COLO668 (cell line): ENCODE data around the gene CFAP77.
"Not testable (repeated sequence)": the region's sequence is repeated elsewhere in the genome, so short reads cannot be mapped to it uniquely, and the experiment has no call there.

Experiments
- DNase-seq: peaks from one replicate; lab custom pipeline; 2025; ENCODE audit not compliant: unreplicated experiment; lab: John Stamatoyannopoulos, UW

Gene CFAP77

DNA sequence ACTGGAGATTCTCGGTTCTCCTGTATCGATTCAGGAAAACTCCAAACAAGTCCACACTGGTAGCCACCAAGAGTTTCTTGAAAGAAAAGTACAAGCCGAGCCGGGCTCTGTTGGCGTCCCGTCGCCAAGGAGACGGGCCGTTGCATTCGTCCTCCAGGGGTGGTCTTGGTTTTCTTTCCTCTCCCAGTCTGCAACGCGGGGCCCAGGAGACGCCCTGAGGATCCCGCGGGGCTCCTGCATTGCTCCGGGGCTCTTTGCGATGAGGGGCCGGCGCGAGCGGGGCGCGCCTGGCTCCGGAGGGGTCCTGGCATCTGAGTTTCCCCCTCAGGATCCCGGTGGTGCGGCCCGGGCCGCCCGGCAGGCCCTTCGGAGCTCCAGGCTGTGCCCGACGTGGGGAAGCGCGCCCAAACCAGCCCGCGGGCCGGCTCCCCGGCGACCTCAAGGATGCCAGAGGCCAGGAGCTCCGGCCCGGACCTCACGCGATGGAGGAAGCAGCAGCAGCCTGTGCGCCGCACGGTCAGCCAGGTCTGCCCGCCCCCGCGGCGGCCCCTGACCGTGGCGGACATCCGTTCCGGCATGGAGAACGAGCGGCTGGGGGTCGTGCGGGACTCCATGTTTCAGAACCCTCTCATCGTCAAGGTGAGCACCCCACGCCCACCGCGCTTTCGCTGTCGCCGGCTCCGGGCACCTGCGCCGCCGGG lies at the start of gene CFAP77:
CFAP77 (plus strand) TSS at position 384 of the 701 bp plus-strand sequence; CDS start at position 445, 61 bp downstream.
- DNase-seq: peak; percentile 34

DNA sequence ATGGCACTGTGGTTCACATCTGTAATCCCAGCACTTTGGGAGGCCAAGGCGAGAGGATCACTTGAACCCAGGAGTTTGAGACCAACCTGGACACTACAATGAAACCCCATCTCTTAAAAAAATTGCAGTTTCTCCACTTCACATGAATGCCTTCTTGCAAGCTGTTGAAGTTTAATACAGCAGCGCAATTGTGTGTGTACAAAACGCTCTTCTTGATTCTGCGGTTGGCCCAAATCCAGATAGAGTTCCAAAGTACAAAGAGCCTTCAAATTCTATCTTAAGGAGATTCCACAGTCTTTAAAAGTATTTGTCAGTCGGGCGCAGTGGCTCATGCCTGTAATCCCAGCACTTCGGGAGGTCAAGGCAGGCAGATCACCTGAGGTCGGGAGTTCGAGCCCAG lies 45.9 kb upstream of the CFAP77 start:
- DNase-seq: no peak

DNA sequence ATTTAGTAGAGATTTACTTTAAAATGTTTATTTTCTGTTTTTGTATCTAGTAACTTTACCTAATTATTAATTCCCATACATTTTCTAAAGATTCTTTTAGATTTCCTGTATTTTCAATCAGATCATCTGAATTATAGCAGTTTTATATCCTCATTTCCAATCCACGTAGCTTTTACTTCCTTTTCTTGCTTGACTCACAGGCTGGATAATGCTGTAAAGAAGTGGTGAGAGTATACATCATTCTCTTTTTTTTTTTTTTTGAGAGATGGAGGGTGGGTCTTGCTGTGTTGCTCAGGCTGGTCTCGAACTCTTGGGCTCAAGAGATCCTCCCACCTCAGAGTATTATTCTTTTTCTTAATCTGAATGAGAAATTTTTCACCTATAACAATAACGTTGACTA lies 44.0 kb upstream of the CFAP77 start:
- DNase-seq: no peak

DNA sequence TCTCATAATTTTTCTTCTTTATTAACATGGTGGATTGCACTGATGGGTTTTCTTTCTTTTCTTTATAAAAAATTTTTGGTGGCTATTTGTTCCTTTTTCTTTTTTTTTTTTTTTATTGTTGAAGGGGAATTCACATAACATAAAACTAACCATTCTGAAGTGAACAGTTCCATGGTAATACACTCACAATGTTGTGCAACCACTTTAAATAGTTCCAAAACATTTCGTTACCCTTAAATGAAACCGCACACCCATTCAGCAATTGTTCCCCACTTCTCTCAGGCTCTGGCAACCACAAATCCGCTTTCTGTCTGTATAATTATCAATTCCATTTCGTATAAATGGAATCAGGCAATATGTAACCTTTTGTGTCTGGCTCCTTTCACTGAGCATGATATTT lies 43.5 kb upstream of the CFAP77 start:
- no peak for DNase-seq

DNA sequence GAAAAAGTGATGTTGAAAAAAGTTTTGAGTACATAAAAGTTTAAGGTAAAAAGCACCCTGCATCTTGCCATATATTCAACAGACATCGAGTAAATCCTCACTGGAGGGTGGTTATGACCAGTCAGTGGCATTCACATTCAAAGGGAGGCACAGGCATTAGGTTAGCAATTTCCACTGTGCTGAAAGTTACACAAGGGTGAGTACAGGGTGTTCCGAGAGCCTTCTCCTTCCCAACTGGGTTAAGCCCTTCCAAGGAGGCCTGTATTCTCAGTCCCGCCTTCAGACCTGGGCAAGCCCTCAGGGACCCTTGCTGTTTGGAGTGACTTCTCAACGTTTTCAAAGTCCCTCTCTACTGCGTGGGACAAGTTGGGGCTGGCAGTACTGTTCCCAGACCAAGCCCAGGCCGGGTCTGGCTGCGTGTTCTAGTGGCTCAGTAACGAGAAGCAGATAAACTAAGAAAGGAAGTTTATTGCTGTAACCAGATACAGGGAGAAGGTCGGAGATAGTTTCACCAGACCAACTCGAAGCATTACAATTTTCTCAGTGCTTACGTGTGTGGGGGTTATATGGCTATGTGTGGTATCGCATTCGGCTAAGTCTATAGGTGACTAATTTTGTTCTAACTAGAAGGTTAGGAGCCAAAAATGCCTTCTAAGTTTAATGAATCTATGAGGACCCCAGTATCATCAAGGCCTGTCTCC lies 42.2 kb upstream of the CFAP77 start:
- no peak for DNase-seq

DNA sequence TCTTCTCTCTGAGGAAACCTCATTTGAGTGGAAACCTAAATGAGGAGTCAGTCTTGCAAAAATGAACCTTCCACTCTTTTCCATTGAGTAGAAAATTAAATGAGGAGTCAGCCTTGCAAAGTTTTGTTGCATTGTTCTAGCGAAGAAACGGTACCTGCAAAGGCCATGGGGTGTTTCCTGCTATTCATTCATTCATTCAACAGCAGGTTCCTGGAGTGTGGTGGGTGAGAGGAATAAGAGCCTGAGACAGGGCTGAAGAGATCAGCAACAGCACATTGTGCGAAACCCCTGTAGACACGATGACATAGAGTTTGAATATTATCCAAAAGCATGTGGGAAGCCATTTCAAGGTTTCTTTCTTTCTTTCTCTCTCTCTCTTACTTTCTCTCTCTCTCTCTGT lies 40.6 kb upstream of the CFAP77 start:
- no peak for DNase-seq

DNA sequence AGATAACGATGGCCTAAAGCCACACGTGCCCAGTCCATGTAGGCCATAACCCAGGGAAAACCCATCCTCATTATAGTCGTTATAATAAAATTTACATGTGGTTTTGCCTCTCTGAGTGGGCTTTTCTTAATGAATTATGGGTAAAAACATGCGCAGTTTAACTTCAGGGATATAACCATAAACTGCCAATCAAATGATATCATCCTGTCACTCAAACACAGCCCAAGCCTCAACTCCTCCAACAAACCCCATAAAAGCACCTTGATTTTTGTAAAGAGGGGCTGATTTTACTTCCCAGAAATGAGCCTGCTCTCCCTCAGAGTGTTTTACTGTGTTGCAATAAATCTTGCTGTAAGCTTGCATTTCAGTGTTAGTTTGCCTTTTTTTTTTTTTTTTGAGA lies 39.4 kb upstream of the CFAP77 start:
- no peak for DNase-seq

DNA sequence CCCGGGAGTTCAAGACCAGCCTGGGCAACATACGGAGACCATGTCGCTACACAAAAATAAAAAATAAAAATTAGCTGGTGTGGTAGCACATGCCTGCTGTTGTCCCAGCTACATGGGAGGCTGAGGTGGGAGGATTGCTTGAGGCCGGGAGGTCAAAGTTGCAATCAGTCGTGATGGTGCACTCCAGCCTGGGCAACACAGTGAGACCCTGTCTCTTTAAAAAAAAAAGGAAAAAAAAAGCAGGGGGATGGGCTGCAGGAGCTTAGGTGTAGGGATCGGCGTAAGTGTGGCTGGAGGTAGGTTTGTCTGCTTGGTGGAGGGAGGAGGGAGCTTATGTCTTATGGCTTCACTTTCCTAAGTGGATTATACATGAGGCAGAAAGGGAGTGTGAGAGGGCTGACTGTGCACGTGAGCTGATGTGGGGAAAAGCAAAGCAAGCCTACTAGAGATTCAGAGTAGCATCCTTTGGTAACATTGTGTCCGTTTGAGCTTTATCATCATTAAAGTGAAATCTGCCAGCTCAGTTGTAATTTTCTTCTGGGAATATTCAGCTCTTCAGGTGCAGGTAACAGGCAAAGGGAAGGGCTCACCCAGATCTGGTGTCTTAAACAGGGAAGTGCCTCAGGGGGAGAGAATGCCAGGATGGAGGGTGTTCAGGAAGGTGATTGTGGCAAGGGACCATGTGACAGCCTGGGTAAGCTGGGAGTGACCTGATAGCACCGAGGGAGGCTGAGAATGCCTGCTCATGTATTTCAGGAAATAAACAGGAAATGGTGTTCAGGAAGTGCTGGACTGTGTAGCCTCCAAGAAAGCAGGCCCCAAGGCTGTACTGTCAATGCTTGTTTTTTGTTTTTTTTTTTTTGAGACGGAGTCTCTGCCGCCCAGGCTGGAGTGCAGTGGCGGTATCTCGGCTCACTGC lies 37.6 kb upstream of the CFAP77 start:
- no peak for DNase-seq

DNA sequence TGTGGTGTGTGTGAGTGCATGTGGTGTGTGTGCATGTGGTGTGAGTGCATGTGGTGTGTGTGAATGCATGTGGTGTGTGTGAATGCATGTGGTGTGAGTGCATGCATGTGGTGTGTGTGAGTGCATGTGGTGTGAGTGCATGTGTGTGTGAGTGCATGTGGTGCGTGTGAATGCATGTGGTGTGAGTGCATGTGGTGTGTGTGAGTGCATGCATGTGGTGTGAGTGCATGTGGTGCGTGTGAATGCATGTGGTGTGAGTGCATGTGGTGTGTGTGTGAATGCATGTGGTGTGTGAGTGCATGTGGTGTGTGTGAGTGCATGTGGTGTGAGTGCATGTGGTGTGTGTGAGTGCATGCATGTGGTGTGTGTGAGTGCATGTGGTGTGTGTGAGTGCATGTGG lies 32.2 kb upstream of the CFAP77 start:
- DNase-seq: not testable (repeated sequence)

DNA sequence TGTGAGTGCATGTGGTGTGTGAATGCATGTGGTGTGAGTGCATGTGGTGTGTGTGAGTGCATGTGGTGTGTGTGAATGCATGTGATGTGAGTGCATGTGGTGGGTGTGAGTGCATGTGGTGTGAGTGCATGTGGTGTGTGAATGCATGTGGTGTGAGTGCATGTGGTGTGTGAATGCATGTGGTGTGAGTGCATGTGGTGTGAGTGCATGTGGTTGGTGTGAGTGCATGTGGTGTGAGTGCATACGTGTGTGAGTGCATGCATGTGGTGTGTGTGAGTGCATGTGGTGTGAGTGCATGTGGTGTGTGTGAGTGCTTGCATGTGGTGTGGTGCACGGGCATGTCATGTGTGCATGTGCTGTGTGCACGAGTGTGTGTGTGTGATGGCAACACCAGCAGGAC lies 31.6 kb upstream of the CFAP77 start:
- not testable (repeated sequence) for DNase-seq

DNA sequence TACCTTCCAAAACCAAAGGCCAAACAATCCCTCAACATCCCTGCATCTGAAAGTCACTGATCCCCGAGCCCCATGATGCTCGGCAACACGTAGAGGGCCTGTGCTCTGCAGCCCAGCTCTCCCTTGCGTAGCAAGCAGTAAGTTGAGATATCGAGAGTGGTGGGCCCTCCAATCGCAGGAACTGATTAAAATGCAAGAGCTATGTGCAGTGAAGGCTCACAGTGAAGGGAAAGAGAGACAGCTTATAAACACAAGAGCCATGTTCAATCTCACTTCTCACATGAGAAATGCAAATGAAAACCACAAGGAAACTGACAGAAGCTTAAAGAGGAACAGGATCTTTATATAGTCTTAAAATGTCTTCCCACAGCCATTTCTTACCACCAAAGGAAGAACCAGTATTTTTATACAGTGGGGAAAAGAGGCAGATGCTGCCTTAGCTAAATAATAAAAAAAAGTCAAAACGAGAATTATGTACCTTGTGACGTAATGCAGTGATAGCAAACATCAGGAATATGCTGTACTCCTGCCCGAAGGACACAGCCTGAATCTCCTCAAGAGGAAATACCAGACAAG lies 28.0 kb upstream of the CFAP77 start:
- DNase-seq: no peak

DNA sequence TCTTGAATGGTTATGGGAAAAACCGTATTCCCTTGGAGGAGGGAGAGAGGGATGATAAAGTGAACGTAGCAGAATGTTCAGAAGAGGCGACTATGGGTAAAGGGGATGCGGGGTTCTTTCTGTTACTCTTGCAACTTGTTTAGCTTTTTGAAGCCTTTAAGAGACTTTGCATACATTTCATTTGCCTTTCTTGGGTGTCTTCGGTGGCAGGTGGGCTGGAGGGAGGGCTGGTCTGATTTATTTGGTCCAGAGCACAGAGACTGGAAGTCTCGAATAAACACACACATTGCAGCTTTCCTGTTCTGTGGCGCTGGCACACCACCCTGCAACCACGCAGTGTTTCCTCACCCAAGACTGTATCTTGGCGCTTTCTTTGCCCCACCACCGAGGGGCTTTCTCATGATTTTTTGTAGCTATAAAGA lies 26.5 kb upstream of the CFAP77 start:
- DNase-seq: no peak

DNA sequence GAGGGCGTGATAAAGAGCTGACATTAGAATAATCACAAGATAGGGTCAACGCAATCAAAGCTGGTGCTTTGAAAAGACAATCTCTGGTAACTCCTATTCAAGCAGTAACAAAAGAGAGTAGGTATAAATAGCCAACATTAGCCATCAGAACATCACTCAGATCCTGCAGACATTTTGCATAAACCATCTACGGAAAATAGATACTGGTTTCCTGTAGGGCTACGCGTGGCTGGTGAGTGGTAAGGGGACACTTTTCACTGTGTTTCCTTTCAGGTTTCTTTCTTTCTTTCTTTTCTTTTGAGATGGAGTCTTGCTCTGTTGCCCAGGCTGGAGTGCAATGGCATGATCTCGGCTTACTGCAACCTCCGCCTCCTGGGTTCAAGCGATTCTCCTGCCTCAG lies 25.6 kb upstream of the CFAP77 start:
- no peak for DNase-seq

DNA sequence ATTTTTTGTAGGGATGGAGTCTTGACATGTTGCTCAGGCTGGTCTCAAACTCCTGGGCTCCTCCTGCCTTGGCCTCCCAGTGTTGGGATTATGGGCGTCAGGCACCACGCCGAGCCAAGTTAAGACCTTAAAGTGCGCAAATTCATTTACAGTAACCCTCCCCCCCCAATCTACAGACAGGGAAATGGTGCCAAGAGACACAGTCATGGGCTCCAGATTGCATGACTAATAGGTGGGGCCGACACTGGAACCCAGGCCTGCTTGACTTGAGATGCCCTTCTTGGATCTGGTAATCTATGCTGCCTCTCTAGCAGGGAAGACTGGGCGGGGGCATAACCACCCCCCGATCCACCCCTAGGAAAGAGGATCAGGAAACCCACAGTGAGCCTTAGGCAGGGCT lies 22.9 kb upstream of the CFAP77 start:
- DNase-seq: no peak

DNA sequence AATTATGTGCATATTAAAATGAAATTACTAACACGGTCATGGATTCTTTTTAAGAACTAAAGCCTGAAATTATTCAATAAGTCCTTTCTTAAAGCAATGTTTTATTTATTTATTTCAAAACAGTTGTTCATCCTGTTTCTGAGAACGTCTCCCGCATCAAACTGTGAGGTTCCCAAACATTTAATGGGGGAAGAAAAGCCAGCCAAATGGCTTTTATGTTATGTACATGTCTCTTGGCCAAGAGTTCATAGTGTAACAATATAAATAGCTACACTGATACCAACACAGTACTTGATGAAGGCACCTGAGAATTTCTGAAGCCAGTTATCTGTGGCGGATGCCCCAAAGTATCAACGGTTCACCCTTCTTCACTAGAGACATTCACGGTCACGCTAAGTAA lies 19.0 kb upstream of the CFAP77 start:
- no peak for DNase-seq

DNA sequence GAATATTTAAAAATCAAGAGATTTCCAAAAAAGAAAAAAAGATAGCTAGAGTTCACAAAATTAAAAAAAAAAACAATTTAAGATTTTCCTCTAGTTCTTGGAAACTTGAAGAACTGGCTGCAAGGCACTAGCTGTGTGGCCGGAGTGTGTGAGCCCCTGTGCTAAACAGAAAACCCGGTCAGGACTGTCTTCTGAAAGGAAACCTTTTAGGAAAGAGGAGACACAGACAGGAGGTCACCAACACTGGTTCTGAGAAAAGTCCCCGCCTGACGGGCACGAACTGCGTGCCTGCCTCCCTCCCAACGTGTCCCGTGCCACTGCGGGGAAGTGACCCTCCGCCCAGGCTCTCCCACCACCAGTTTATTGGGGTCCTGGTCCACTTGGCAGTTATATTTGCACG lies 18.6 kb upstream of the CFAP77 start:
- no peak for DNase-seq

DNA sequence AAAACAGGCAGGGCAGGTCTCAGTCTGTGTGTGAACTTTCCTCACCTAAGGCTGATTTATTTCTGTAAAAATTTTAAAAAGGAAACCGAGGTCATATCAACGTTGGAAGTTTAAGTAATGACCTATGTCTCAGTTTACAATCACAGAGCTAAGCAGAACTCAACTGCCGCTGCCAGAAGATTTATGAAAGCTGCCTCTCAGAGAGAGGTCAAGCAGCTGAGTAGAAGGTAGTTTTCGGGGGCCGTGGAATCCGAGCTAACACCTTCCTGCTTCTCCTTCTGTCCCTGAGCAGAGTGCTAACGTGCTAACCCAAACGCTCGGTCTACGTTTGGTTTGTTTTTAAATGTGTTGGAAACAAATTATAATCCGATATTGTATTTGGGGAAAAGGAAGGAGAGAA lies 14.5 kb upstream of the CFAP77 start:
- no peak for DNase-seq

DNA sequence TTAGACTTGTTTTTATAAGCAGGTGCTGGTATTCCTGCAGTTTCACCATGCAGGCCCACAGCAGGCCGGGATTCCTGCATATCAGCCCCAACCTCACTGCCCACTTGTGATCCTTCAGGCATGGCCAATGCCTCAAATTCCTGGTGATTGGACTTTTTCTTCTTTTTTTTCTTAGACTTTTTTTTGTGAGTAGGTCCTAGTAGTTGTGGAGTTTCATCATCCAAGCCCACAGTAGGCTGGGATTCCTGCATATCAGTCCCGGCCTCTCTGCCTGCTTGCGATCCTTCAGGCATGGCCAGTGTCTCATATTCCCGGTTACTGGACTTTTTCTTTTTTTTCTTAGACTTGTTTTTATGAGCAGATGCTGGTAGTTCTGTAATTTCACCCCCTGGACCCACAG lies 8.2 kb upstream of the CFAP77 start:
- DNase-seq: no peak

DNA sequence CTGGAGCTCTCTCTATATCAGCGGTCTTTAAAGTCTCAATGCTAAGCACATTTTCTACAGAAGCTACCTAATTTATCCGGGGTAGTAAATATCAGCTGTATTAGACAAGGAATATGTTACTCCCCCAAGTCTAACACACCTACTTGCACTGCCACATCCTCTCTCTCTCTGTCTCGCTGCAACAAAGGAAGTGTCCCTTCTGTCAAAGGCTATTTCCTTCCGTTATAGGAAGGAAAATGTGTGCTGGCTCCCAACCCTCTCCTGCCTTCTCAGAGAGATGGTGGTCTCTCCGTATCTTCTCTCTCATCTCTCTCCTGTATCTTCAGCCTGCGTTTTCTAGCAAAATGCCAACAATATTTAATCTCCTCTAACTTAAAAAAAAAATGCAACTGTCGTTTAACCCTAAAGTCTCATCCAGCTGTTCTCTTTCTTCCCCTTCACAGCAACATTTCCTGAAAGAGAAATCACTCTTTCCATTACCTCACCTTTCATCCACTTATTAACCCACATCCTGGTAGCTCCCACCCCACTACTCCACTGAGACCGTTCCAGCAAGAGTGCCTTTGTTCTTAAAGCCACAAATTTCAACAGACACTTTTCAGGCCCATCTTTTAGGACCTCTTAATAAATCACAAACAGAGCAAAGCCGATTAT lies 5.7 kb upstream of the CFAP77 start:
- no peak for DNase-seq

DNA sequence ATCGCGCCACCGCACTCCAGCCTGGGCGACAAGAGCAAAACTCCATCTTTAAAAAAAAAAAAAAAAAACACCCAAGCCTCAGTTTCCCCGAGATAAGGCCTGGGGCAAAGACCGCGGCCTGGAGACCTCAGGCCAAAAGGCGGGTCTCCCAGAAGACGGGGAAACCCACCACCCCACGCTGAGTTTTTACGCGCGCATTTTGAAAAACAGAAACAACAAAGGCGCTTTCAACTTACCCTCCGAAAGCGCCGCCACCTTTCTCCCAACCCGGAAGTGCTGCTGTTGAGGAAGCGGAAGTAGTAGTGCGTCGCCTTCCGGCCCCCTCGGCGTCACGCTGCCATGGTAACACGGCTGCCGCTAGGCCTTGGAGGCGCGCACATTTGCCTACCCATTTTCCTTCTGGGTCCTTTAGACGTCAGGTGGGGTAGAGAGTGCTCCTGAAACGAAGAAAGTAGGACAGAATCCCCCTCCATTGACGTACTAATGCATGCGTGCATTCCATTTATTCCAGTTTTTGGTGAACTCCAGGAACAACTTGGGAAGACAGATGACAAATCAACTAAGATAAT lies 3.4 kb upstream of the CFAP77 start, which contains the start of gene TTF1:
TTF1 (minus strand) TSS at position 287 of the 569 bp plus-strand sequence. CDS start 4,019 bp downstream, outside the sequence.
- DNase-seq: peak; percentile 91
